ENCODE results near the gene SIRT7. TPM values are rescaled to one million over a fixed set of nuclear protein-coding genes. Genes with fewer than 3 reads are reported as not detected.

SIRT7 gene
- total RNA-seq, 3 donors from 2014 or later (not counting 1 experiment from before 2014, with no cell fraction given), result 75.8 to 102 (median 94.9) TPM

GRCh38 chr17:81905424-81905875, 12.5 kb downstream of the SIRT7 start:
- ATAC-seq (no peak), DNase-seq (no peak)
- WGBS (ENCODE audit: insufficient coverage), result 95% methylated on average over 16 of the region's 16 CpGs
- Mint-ChIP-seq H3K27me3 (ENCODE audit: low read depth in 2 of 2) (peaks cover 7 to 8% of the 10 kb centered on the region in 2 donors), H3K36me3 (no peaks in the 10 kb centered on the region), H3K4me3 (no peak overlapping the region), H3K9me3 (no peaks in the 10 kb centered on the region), H3K4me1 (peaks cover 0 to 7% of the 10 kb centered on the region in 2 donors), H3K27ac (no peak overlapping the region)
- peaks cover 8% of the 10 kb centered on the region for H3K27me3 ChIP-seq (ENCODE audit: control insufficient read depth, insufficient read depth, low read length)
- no peak overlapping the region for H3K27ac ChIP-seq (ENCODE audit: low read length)
- peaks cover 14% of the 10 kb centered on the region for H3K4me1 ChIP-seq (ENCODE audit: control insufficient read depth, insufficient read depth, low read length)
- no peak overlapping the region for H3K4me3 ChIP-seq (ENCODE audit: low read length)
- TF ChIP-seq, protein P1, sequence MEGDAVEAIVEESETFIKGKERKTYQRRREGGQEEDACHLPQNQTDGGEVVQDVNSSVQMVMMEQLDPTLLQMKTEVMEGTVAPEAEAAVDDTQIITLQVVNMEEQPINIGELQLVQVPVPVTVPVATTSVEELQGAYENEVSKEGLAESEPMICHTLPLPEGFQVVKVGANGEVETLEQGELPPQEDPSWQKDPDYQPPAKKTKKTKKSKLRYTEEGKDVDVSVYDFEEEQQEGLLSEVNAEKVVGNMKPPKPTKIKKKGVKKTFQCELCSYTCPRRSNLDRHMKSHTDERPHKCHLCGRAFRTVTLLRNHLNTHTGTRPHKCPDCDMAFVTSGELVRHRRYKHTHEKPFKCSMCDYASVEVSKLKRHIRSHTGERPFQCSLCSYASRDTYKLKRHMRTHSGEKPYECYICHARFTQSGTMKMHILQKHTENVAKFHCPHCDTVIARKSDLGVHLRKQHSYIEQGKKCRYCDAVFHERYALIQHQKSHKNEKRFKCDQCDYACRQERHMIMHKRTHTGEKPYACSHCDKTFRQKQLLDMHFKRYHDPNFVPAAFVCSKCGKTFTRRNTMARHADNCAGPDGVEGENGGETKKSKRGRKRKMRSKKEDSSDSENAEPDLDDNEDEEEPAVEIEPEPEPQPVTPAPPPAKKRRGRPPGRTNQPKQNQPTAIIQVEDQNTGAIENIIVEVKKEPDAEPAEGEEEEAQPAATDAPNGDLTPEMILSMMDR (IDR thresholded peaks at IDR 0.05), result no peak
- H3K9me3 ChIP-seq (ENCODE audit: control insufficient read depth, insufficient read depth, low read length), result no peaks in the 10 kb centered on the region
- H3K36me3 ChIP-seq (ENCODE audit: control insufficient read depth, insufficient read depth, low read length), result peaks cover 22% of the 10 kb centered on the region
- intact Hi-C loops (cut with micrococcal nuclease), result no loop called here

DNA sequence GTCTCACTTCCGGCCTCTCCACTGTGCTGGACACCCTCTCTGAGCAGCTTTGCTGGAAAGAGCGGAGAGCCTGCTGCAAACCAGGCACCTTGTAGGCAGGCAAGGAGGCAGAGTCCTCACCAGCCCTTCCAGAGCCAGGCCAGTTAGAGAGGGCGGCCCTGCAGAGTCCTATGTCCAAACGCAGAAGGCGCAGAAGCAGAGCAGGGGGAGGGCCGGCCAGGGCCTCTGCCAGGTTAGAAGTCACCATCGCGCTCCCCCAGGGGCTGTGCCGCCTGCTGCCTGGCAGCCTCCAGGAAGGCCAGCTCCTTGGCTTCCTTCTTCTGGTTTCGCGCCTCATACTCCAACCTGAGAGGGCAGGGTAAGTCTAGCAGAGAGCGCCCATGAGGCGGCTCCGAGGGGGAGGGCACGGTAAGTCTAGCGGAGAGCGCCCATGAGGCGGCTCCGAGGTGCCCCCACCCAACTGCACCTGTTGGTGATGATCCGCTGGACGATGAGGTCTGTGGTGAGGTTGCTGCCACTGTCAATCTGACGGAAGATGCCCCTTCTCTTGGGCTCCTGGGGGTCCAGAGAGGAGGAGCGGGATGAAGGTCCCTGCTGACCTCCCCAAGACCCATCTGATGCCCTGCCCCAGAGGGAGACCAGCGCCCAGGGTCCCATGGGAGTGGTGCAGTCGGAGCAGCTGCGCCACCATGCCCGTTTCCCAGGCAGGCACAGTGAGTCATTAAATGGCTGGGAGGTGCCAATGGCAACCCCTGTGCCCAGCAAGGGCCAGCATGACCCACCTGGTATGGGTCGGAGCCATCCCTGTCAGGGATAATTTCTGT, 13.2 kb downstream of the SIRT7 start:
- no peak overlapping the region for H3K27ac Mint-ChIP-seq
- intact Hi-C loops (cut with micrococcal nuclease), result no loop called here
- H3K36me3 Mint-ChIP-seq, result no peaks in the 10 kb centered on the region
- H3K4me1 Mint-ChIP-seq, result peaks cover 0 to under 1% of the 10 kb centered on the region in 2 donors
- peaks cover 8% of the 10 kb centered on the region for H3K4me1 ChIP-seq (ENCODE audit: control insufficient read depth, insufficient read depth, low read length)
- no peaks in the 10 kb centered on the region for H3K9me3 Mint-ChIP-seq
- peaks cover 7 to 8% of the 10 kb centered on the region in 2 donors for H3K27me3 Mint-ChIP-seq (ENCODE audit: low read depth in 2 of 2)
- TF ChIP-seq, protein P1 (IDR thresholded peaks at IDR 0.05), result no peak
- no peaks in the 10 kb centered on the region for H3K9me3 ChIP-seq (ENCODE audit: control insufficient read depth, insufficient read depth, low read length)
- peaks cover 23% of the 10 kb centered on the region for H3K36me3 ChIP-seq (ENCODE audit: control insufficient read depth, insufficient read depth, low read length)
- H3K4me3 ChIP-seq (ENCODE audit: low read length), result no peak overlapping the region
- H3K27me3 ChIP-seq (ENCODE audit: control insufficient read depth, insufficient read depth, low read length), result peaks cover 8% of the 10 kb centered on the region
- no peak overlapping the region for H3K27ac ChIP-seq (ENCODE audit: low read length)
- H3K4me3 Mint-ChIP-seq, result no peak overlapping the region
- DNase-seq, result no peak
- ATAC-seq, result no peak
- WGBS (ENCODE audit: insufficient coverage), result 96% methylated on average over 27 of the region's 28 CpGs

DNA sequence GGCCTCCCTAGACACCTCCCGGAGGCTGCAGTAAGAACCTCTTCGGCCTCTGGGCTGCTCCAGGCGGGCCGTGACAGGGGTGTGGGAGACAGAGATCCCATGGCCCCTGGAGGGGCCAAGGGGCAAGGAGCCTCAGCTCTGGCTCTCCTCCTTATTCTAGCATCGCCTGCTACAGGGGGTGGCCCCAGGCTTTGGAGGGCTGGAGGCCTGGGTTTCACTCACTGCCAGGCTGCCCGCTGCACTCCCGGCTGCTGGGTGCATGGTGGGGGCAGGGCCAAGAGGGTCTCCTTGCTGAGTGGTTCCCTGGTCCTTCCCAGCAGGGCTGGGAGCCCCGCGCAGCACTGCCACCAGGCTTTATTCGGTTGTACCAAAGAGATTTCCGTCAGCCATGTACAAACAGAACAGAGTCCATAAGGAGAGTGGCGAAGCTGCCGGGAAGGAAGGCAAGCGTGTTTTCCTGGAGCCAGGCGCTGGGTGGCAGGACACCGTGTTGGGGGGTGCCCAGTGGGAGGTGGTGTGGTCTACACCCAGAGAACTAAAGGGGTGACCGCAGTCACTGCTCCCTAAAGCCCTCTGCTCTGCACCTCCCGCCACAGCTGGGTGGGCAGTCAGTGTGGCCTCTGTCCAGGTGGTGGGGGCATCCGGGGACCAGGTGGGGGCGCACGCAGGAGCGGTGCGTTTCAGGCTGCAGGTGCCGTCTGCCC, 13.9 kb downstream of the SIRT7 start:
- intact Hi-C loops (cut with micrococcal nuclease), result no loop called here
- WGBS (ENCODE audit: insufficient coverage), result 97% methylated on average over 24 of the region's 24 CpGs
- Mint-ChIP-seq H3K9me3 (no peaks in the 10 kb centered on the region), H3K36me3 (no peaks in the 10 kb centered on the region), H3K27me3 (ENCODE audit: low read depth in 2 of 2) (peaks cover 7 to 8% of the 10 kb centered on the region in 2 donors), H3K4me1 (no peaks in the 10 kb centered on the region), H3K4me3 (no peak overlapping the region), H3K27ac (no peak overlapping the region)
- no peaks in the 10 kb centered on the region for H3K9me3 ChIP-seq (ENCODE audit: control insufficient read depth, insufficient read depth, low read length)
- TF ChIP-seq, protein P1 (IDR thresholded peaks at IDR 0.05), result no peak
- DNase-seq, result no peak
- peaks cover 8% of the 10 kb centered on the region for H3K27me3 ChIP-seq (ENCODE audit: control insufficient read depth, insufficient read depth, low read length)
- no peak for ATAC-seq
- H3K4me1 ChIP-seq (ENCODE audit: control insufficient read depth, insufficient read depth, low read length), result peaks cover 5% of the 10 kb centered on the region
- no peak overlapping the region for H3K27ac ChIP-seq (ENCODE audit: low read length)
- peaks cover 30% of the 10 kb centered on the region for H3K36me3 ChIP-seq (ENCODE audit: control insufficient read depth, insufficient read depth, low read length)
- H3K4me3 ChIP-seq (ENCODE audit: low read length), result no peak overlapping the region
